GM19372 (cell line): ENCODE results near the gene CEMIP2.
"Not testable (repeated sequence)": the region's sequence is repeated elsewhere in the genome, so short reads cannot be mapped to it uniquely, and the experiment has no call there.

Source experiments
- ATAC-seq: cut with Tn5 transposase; IDR thresholded peaks from one replicate; pipeline ENCODE4 v1.9.1; 2021; ENCODE audit warnings: mild to moderate bottlenecking, low read depth, moderate library complexity; ENCODE audit not compliant: unreplicated experiment

CEMIP2 gene

GRCh38 chr9:71768388-71769174 lies at the start of gene CEMIP2:
Gene CEMIP2, minus strand, starts transcription at chr9:71768513. Its CDS starts 18,140 bp downstream, at chr9:71750373.
- ATAC-seq, result peak; percentile 59

GRCh38 chr9:71816916-71817451 lies 48.7 kb upstream of the CEMIP2 start:
- ATAC-seq, result no peak

GRCh38 chr9:71814815-71815214 lies 46.5 kb upstream of the CEMIP2 start:
- no peak for ATAC-seq

GRCh38 chr9:71814226-71814625 lies 45.9 kb upstream of the CEMIP2 start:
- ATAC-seq, result no peak

- no peak for ATAC-seq
Observed at GRCh38 chr9:71812385-71812784, 44.1 kb upstream of the CEMIP2 start.

- ATAC-seq, result no peak
Observed at GRCh38 chr9:71808068-71808467, 39.8 kb upstream of the CEMIP2 start.

GRCh38 chr9:71806901-71807307 lies 38.6 kb upstream of the CEMIP2 start:
- peak; percentile 97 for ATAC-seq

DNA sequence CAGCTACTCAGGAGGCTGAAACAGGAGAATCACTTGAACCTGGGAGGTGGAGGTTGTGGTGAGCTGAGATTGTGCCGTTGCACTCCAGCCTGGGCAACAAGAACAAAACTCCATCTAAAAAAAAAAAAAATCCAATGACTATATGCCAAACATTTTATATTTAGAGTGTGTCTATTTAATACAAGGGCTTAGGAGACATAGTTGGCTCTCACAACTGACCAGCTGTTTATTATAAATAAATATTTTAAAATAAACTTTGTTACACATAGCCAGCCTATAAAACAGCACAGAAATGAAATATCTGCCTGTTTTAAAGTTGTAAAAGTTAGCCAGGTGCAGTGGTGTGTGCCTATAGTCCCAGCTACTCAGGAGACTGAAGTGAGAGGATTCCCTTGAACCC lies 36.8 kb upstream of the CEMIP2 start:
- not testable (repeated sequence) for ATAC-seq

- ATAC-seq, result no peak
Observed at GRCh38 chr9:71801826-71802225, 33.5 kb upstream of the CEMIP2 start.

GRCh38 chr9:71797266-71797665 lies 29.0 kb upstream of the CEMIP2 start:
- no peak for ATAC-seq

DNA sequence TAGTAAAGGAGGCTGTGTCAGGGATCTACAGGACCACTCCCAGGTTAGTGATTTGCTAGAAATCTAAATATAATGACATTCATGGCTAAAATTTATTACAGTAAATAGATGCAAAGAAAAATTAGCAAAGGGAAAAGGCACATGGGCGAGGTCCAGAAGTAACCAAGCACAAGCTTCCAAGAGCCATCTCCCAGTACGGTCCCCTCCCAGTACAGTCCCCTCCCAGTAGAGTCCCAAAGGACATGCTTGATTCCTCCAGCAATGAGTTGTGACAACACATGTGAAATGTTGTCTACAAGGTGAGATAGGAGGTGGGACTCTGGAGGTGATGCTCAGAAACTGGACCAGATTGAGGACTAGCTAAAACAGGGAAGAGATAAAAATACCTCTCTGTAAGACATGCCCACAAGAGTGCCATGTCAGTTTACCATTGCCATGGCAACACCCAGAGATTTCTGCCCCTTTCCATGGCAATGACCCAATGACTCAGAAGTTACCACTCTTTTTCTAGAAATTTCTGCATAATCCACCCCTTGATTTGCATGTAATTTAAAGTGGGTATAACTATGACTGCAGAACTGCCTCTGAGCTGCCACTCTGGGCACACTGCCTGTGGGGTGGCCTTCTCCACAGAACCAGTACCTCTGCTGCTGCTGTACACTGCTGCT lies 27.9 kb upstream of the CEMIP2 start:
- no peak for ATAC-seq

DNA sequence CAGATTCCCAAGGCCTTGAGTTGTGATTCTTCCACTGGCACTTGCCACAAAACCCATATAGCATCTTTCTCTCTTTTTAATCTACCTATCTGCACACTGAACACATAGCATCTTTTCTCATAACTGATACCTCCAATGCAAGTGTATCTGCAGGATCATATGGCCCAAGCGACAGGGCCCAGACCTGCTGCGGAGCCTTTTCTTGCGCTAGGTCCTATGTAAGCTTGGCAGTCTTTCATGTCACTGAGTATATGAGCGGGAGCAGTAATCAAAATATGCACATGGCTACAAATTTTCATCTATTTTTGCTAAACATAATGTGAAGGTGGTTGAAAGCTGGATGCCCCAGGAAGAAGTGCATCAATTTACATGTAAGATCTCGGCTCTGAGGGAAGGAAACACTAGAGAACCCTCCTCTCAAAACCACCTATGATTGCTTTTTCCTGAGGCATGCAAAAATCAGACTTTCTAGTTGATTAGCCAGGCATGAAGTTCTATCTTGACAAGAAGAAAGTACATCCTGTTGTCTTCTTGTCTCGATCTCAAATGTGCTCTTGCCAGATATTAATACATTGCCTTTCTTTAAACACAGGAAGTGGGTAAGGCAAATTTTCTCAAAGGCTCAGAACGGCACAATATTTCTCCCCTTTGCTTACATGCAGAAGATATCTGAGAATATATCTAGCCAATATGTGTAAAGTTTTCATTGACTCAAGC lies 26.9 kb upstream of the CEMIP2 start:
- ATAC-seq, result peak; percentile 84

DNA sequence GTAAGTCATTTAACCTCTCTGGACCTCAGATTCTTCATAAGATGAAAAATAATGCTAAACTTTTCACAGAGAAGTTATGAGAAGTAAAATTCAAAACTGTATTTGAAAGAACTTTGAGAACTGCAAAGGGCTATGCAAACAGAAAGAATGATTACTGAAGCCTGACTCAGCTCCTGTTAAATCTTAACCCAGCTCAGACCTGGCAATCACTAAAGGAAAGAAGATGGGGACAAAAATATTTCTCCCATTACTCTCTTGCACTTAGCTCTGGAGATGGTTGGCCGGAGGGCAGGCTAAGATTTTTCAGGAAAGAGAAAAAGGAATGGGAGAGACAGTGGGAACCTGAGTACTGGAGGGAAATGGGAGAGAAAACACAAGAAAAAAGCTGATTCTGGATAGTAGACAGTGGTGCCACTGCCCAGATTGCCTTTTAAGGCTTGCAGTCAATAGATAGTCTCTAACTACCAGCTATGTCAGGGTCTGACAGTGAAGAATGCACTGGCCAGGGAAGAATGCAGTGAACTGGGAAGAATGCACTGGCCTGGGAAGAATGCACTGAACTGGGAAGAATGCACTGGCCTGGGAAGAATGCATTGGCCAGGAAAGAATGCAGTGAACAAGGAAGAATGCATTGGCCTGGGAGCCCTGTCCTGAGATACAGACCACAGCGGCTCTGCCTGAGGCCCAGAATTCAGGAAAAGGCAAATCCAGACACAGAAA lies 25.2 kb upstream of the CEMIP2 start:
- ATAC-seq, result no peak

- no peak for ATAC-seq
Observed at GRCh38 chr9:71791875-71792274, 23.6 kb upstream of the CEMIP2 start.

DNA sequence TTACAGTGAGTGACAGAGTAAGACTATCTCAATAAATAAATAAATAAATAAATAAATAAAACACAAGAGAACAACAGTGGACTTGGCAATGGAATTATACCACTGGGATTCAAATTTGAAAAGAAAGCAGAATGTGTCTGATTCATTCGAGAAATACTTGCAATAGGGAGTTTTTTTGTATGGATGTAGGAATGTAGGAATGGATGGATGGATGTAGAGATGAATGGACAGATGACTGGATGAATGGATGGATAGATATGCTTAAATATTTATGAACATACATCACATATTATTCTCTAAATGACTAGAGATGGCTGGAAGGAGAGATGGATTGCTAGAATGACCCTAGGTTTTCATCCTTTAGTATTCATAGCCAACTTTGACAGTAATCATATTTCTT lies 22.0 kb upstream of the CEMIP2 start:
- no peak for ATAC-seq

DNA sequence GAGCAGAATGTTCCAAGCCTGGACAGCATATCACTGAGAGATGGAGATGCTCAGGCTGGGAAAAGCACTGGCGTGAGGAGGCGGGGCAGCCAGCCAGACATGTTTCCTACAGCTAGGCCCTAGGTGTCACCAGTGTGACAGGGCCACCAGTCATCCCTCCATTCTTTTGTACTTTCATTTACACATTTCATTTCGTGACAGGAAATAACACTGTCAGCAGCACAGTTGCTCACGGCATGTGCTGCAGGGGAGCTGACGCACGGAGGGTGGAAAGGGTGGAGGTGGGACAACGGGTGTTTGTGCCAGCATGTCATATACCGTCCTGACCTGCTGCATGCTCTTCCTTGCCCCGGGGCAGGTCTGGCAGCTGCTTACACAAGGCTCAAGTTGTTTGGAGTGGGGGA lies 14.8 kb upstream of the CEMIP2 start:
- peak; percentile 91 for ATAC-seq

GRCh38 chr9:71781391-71781790 lies 13.1 kb upstream of the CEMIP2 start:
- peak; percentile 47 for ATAC-seq

DNA sequence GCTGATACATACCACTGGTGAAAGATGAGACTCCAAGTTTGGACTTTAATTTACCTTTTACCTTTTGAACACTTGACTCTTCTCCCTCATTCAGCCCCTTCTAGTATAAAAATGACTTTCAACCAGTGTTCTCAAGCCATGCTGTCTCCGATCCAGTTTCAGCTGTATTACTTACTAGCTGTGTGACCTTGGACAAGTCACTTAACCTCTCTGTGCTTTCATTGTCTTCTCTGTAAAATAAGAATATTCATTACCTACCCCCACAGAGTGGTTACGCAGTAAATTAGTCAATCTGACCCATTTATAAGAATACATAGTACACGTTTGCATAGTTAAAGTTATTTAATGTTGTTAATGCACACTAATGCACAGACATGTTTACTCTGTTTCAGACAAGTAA lies 12.6 kb upstream of the CEMIP2 start:
- ATAC-seq, result no peak

DNA sequence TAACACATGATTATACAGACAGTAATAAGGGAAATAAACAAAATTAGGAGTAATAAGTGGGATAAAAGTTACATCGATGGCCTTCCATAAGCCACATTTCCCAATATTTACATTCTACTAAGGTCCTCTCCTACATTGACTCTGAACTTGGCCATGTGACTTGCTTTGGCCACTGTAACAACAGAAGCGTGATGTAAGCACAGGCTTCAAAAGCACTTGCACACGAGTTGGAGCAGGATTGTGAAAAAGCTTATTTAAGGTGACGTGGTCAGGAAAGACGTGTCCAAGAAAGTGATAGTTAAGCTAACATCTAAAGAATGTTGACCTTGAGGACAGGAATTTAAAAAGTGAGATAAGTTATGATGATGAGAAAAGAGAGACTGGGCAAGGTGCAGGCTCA lies 9.8 kb upstream of the CEMIP2 start:
- no peak for ATAC-seq

DNA sequence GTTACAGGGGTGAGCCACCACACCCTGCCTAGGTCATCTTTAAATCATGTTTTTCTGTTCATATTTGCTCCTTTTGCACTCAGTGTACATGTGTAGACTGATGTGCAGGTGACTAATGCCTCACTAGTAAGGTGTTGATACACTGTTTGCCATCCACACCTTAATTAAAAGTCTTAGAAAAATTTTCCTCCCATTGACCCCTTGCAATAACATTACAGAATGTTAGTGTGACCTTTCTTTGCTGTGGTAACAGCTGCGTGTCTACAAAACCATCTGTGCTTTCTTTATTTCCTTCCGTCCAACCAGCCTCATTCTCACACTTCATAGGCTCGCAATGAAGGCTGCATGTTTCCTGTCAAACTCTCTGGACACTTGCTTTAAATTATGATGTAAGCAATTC lies 6.6 kb upstream of the CEMIP2 start:
- ATAC-seq, result peak; percentile 93
